ENCODE measurements around the gene EDC4.
A peak's percentile ranks its signal among the peaks of the same experiment; 100 is the strongest.

EDC4 gene

DNA sequence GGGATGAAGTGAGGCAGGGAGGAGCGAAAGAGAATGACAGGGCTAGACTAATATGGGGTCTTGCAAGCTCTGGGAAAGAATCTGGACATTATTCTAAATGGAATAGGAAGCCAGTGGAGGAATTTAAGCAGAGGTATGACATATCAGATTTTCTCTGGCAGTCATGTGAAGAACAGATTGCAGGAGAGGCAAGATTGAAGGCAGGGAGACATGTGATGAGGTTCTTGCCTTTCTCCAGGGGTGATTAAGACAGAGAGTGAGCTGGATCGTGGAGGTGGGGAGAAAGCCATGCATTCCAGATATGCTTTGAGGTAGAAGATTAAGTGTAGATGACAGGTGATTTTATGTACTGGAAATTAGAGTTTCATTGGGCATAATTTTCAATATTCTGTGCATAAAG lies 35.0 kb upstream of the EDC4 start:
- Histone ChIP-seq H3K9me3 (ENCODE audit: low read depth, low read length) (no peaks in the 10 kb centered on the region), H3K4me3 (no peak overlapping the region), H3K9ac (ENCODE audit: insufficient read length) (no peak overlapping the region), H3K36me3 (ENCODE audit: insufficient read depth, low read length) (no peaks in the 10 kb centered on the region), H3K27ac (no peak overlapping the region)
- DNase-seq (ENCODE audit: low read depth, low spot score) = no peak
- no peak for TF ChIP-seq EZH2 (IDR thresholded peaks at IDR 0.05)
- no peak for TF ChIP-seq POLR2AphosphoS5 (IDR thresholded peaks at IDR 0.05; ENCODE audit: borderline replicate concordance, low read depth, low read length)
- TF ChIP-seq FOXP2 (optimal IDR thresholded peaks at IDR 0.05; ENCODE audit: control extremely low read depth, extremely low read length, insufficient read depth) = no peak

DNA sequence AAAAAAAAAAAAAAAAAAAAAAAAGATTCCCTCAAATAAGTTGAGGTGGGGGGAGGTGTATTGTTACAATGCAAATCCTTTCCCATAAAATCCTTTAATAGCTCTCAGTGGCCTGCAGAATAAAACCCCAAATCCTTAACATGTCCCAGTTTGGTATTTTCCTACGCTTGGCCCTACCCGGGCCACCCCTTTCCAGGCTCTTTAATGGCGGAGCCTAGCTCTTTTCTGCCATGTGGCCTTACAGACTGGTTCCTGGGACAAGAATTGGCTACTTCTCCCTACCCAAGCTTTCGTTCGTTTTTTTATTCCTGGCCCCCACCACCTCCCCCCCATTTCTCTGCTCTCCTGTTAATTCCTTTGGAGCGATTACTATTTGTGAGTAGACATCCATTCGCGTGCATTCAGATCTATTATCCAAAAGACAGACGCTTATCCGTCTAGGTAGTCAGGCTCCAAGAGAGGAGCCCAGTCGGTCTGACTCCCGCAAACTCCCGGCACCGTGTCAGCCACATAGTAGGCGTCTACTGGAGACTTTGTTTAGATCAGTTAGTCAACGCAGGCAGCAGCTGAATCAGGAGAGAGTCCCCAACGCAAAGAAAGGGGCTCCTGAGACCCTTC lies 31.5 kb upstream of the EDC4 start:
- Histone ChIP-seq H3K36me3 (ENCODE audit: insufficient read depth, low read length) (no peaks in the 10 kb centered on the region), H3K9me3 (ENCODE audit: low read depth, low read length) (no peaks in the 10 kb centered on the region), H3K4me3 (peak overlapping the region; percentile 90), H3K27ac (peak overlapping the region; percentile 98), H3K9ac (ENCODE audit: insufficient read length) (peak overlapping the region; percentile 57)
- TF ChIP-seq POLR2AphosphoS5 (IDR thresholded peaks at IDR 0.05; ENCODE audit: borderline replicate concordance, low read depth, low read length) (no peak), EZH2 (IDR thresholded peaks at IDR 0.05) (no peak), FOXP2 (optimal IDR thresholded peaks at IDR 0.05; ENCODE audit: control extremely low read depth, extremely low read length, insufficient read depth) (no peak)
- DNase-seq (ENCODE audit: low read depth, low spot score) = no peak

DNA sequence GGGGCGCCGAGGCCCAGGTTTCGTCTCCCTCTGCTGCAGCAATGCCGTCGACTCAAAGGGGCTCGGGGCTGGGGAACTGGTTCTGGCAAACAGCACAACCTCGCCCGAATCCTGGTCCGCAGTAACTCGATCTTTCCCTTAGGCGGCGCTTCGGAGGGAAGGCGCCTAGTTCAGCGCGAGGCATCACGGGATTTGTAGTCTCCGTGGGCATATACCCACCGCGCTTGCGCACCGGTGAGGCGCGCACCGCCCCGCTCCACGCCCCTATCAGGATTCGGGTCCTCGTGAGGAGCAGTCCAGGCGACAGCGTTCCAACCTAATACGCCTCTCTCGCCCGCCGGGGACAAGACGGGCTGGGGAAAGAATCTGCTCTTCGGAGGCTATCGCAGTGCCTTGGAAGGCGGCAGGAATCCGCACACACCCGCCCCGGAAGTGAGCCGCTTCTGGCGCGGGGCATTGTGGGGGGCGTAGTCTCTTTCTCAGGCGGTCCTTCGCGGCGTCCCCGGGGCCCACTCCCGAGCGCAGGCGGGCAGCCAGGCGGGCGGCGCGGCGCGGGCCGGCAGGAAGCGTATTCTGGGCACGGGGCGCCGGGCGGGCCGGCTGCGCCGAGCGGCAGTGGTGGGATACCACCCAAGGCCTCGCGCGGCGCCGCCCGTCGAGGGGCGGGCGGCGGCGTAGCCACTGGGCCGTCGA lies 30.9 kb upstream of the EDC4 start, which contains the start of gene THAP11:
THAP11 (plus strand) TSS at position 505 of the 693 bp plus-strand sequence. CDS start 235 bp downstream, outside the sequence.
- DNase-seq (ENCODE audit: low read depth, low spot score) = peak; percentile 68
- H3K9ac ChIP-seq (ENCODE audit: insufficient read length) = peak within 1 kb of the TSS; percentile 87
- peak within 1 kb of the TSS; percentile 98 for H3K27ac ChIP-seq
- H3K9me3 ChIP-seq (ENCODE audit: low read depth, low read length) = no peaks in the 10 kb centered on the region
- H3K36me3 ChIP-seq (ENCODE audit: insufficient read depth, low read length) = no peaks in the 10 kb centered on the region
- TF ChIP-seq FOXP2 (optimal IDR thresholded peaks at IDR 0.05; ENCODE audit: control extremely low read depth, extremely low read length, insufficient read depth) = no peak
- no peak for TF ChIP-seq EZH2 (IDR thresholded peaks at IDR 0.05)
- peak; percentile 38; the same call in 1 of the 2 replicates for TF ChIP-seq POLR2AphosphoS5 (IDR thresholded peaks at IDR 0.05; ENCODE audit: borderline replicate concordance, low read depth, low read length)
- H3K4me3 ChIP-seq = peak within 1 kb of the TSS; percentile 90

DNA sequence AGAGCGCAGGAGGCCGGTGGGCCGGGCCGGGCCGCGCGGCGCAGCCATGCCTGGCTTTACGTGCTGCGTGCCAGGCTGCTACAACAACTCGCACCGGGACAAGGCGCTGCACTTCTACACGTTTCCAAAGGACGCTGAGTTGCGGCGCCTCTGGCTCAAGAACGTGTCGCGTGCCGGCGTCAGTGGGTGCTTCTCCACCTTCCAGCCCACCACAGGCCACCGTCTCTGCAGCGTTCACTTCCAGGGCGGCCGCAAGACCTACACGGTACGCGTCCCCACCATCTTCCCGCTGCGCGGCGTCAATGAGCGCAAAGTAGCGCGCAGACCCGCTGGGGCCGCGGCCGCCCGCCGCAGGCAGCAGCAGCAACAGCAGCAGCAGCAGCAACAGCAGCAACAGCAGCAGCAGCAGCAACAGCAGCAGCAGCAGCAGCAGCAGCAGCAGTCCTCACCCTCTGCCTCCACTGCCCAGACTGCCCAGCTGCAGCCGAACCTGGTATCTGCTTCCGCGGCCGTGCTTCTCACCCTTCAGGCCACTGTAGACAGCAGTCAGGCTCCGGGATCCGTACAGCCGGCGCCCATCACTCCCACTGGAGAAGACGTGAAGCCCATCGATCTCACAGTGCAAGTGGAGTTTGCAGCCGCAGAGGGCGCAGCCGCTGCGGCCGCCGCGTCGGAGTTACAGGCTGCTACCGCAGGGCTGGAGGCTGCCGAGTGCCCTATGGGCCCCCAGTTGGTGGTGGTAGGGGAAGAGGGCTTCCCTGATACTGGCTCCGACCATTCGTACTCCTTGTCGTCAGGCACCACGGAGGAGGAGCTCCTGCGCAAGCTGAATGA lies 30.1 kb upstream of the EDC4 start:
- no peak; the same call in 1 of the 2 replicates for TF ChIP-seq POLR2AphosphoS5 (IDR thresholded peaks at IDR 0.05; ENCODE audit: borderline replicate concordance, low read depth, low read length)
- no peak for TF ChIP-seq FOXP2 (optimal IDR thresholded peaks at IDR 0.05; ENCODE audit: control extremely low read depth, extremely low read length, insufficient read depth)
- TF ChIP-seq EZH2 (IDR thresholded peaks at IDR 0.05) = no peak
- H3K9ac ChIP-seq (ENCODE audit: insufficient read length) = peak overlapping the region; percentile 60
- no peak for DNase-seq (ENCODE audit: low read depth, low spot score)
- peak overlapping the region; percentile 98; the same call in 1 of the 2 replicates for H3K27ac ChIP-seq
- H3K9me3 ChIP-seq (ENCODE audit: low read depth, low read length) = no peaks in the 10 kb centered on the region
- H3K36me3 ChIP-seq (ENCODE audit: insufficient read depth, low read length) = no peaks in the 10 kb centered on the region
- peak overlapping the region; percentile 90 for H3K4me3 ChIP-seq

DNA sequence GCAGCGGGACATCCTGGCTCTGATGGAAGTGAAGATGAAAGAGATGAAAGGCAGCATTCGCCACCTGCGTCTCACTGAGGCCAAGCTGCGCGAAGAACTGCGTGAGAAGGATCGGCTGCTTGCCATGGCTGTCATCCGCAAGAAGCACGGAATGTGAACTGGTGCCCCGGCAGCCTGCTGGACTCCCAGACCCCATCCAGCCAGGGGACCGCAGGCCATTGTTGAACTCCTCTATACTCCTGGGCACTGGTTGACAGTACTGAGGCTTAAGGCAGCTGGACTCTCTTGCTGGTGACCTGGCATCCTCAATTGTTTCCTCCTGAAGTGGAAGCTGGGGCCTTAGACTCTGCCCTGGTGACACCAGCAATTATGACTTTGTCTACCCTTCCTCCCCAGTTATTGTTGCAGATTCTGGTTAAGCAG lies 29.5 kb upstream of the EDC4 start:
- TF ChIP-seq FOXP2 (optimal IDR thresholded peaks at IDR 0.05; ENCODE audit: control extremely low read depth, extremely low read length, insufficient read depth) (no peak), POLR2AphosphoS5 (IDR thresholded peaks at IDR 0.05; ENCODE audit: borderline replicate concordance, low read depth, low read length) (no peak), EZH2 (IDR thresholded peaks at IDR 0.05) (no peak)
- no peaks in the 10 kb centered on the region for H3K9me3 ChIP-seq (ENCODE audit: low read depth, low read length)
- peak overlapping the region; percentile 90 for H3K4me3 ChIP-seq
- H3K9ac ChIP-seq (ENCODE audit: insufficient read length) = peak overlapping the region; percentile 45
- no peaks in the 10 kb centered on the region for H3K36me3 ChIP-seq (ENCODE audit: insufficient read depth, low read length)
- no peak overlapping the region for H3K27ac ChIP-seq
- no peak for DNase-seq (ENCODE audit: low read depth, low spot score)

DNA sequence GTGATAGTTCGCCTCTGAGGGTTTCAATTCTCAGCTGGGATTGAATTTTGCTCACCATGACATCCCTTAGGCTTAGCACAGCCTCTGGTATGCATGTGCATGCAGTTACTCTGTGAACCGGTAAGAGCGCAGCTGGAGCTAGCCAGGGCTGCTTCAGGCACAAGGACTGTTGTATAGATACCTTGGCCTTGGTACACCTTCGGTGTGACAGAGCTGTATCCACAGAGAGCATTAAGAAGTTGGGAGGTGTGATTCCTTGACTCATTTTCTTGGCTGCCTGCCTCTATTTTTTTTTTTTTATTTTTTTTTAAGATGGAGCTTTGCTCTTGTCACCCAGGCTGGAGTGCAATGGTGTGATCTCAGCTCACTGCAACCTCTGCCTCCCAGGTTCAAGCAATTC lies 28.4 kb upstream of the EDC4 start:
- DNase-seq (ENCODE audit: low read depth, low spot score) = no peak
- H3K27ac ChIP-seq = no peak overlapping the region
- peaks cover 6% of the 10 kb centered on the region; the same call in 1 of the 2 replicates for H3K36me3 ChIP-seq (ENCODE audit: insufficient read depth, low read length)
- TF ChIP-seq FOXP2 (optimal IDR thresholded peaks at IDR 0.05; ENCODE audit: control extremely low read depth, extremely low read length, insufficient read depth) = no peak
- TF ChIP-seq EZH2 (IDR thresholded peaks at IDR 0.05) = no peak
- TF ChIP-seq POLR2AphosphoS5 (IDR thresholded peaks at IDR 0.05; ENCODE audit: borderline replicate concordance, low read depth, low read length) = no peak
- H3K4me3 ChIP-seq = peak overlapping the region; percentile 90
- H3K9ac ChIP-seq (ENCODE audit: insufficient read length) = no peak overlapping the region
- no peaks in the 10 kb centered on the region for H3K9me3 ChIP-seq (ENCODE audit: low read depth, low read length)

DNA sequence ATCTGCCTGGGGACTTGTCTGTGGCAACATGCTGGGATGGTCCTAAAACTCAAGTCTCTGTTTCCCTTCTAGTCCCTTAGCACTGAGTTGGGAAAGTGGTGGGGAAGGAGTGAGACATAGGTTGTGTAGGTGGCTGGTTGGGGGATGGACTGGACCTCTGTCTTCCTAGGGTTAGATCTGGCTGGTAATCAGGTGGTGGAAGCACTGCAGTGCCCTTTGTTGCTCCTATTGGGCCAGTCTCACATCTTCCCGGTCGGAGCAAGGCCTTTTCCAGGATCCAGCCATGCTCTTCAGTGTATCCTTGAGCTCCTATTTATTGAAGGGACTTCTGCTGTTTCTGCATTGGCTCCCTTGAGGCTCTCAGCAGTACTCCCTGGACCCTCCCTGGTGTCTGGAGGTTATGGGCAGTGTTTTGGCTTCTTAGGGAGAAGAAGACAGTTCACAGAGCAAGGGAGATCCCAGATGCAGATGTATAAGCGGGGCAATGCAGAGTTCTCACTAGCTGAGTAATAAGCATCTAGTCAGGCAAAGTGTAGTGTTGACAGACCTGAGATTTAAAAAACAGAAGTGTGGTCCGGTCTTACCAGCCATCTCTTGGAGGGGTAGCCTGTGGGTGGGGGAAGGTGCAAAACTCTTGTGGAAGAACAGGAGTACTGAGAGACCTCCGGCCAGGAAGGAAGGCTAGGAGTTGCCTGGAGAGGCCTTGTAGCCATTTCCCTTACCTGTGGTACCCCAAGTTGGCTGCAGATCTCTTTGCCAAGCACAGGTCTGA lies 27.4 kb upstream of the EDC4 start:
- no peak for DNase-seq (ENCODE audit: low read depth, low spot score)
- TF ChIP-seq POLR2AphosphoS5 (IDR thresholded peaks at IDR 0.05; ENCODE audit: borderline replicate concordance, low read depth, low read length) (no peak), FOXP2 (optimal IDR thresholded peaks at IDR 0.05; ENCODE audit: control extremely low read depth, extremely low read length, insufficient read depth) (no peak), EZH2 (IDR thresholded peaks at IDR 0.05) (no peak)
- H3K9me3 ChIP-seq (ENCODE audit: low read depth, low read length) = no peaks in the 10 kb centered on the region
- H3K36me3 ChIP-seq (ENCODE audit: insufficient read depth, low read length) = peaks cover 6% of the 10 kb centered on the region; the same call in 1 of the 2 replicates
- peak overlapping the region; percentile 86 for H3K9ac ChIP-seq (ENCODE audit: insufficient read length)
- peak overlapping the region; percentile 92 for H3K27ac ChIP-seq
- peak overlapping the region; percentile 83 for H3K4me3 ChIP-seq

Measured in SK-N-MC (cell line).